Fibroblast of lung (primary cell): ENCODE data around the gene OR1M1.

Experiments
- CTCF ChIP-seq, 2 donors: IDR thresholded peaks in 1 of 2; conservative IDR thresholded peaks in 1 of 2; 1 replicate in 1 of 2; 2 replicates in 1 of 2; pipeline ENCODE4 v1.5.1; 2011 to 2012; ENCODE audit warnings: low read length in 2 of 2, control low read depth in 1 of 2, inconsistent platforms in 1 of 2, low read depth in 1 of 2, mild to moderate bottlenecking in 1 of 2
- EZH2 ChIP-seq: IDR thresholded peaks from 2 replicates; pipeline ENCODE4 v1.5.1; 2012; ENCODE audit warnings: low read length, control low read depth, mild to moderate bottlenecking; ENCODE audit errors: missing control alignments

- TF ChIP-seq EZH2 (no peak), CTCF (conservative IDR thresholded peaks at IDR 0.05 in 1 of 2, IDR thresholded peaks at IDR 0.05 in 1 of 2; ENCODE audit: low read depth in 1 of 2, low read length in 2 of 2) (no peak)
These were observed 49.3 kb upstream of the OR1M1 start for GRCh38 chr19:9037400-9038062.
